Effector CD8-positive, alpha-beta T cell (primary cell): ENCODE measurements around the gene GRB7.
"Not testable (repeated sequence)": the region's sequence is repeated elsewhere in the genome, so short reads cannot be mapped to it uniquely, and the experiment has no call there.

Experiments used
- DNase-seq: peaks from one replicate; lab custom pipeline; 2025; lab: John Stamatoyannopoulos, UW
- total RNA-seq, 4 experiments: gene quantifications; one replicate each; lab custom pipeline; 2026; lab: John Stamatoyannopoulos, UW

The GRB7 gene
- 0 to 0.18 (median 0) reads per million in 4 experiments for total RNA-seq

DNA sequence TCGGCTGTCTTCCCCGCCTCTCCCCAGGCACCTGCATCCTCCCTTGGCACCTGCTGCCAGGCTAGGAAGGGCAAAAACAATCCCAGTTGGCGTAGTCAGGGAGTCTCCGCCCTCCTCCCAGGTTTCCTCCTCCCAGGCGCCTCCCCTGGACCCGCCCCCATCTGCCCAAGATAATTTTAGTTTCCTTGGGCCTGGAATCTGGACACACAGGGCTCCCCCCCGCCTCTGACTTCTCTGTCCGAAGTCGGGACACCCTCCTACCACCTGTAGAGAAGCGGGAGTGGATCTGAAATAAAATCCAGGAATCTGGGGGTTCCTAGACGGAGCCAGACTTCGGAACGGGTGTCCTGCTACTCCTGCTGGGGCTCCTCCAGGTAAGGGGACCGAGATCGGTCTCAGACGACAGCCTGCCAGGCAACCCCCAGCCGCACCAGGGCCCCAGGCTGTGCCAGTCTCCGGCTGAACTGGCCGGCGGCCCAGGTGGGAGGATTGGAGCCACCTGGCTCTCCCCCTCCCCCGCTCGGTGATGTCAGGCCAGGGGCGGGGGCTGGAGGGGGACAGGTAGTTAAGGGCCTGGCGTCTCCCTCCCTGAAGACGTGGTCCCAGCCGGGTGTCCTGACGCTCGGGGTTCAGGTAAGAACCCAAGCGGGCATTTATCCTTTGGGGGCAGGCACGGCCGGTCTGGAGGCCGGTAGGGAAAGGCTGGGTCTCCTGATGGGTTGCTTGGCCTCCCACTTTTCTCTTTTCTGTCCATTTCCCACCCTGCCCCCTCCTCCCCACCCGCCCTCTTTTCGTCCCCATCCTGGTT, at the start of gene GRB7:
GRB7 (plus strand) TSS at position 179 of the 808 bp plus-strand sequence. CDS start 4,364 bp downstream, outside the sequence.
- DNase-seq: no peak

DNA sequence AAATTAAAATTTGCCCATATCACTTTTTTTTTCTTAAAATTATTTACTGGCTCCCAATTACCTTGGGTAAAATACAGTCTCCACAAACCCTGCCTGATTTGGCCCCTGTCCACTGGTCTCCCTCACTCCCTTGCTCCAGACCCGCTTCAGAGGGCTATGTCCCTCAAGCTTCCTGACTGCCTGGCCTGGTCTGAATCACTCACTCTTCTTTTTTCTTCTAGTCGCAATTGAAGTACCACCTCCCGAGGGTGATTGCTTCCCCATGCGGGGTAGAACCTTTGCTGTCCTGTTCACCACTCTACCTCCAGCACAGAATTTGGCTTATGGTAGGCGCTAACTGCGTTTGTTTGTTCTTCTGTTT, 49.3 kb upstream of the GRB7 start:
- DNase-seq: no peak

DNA sequence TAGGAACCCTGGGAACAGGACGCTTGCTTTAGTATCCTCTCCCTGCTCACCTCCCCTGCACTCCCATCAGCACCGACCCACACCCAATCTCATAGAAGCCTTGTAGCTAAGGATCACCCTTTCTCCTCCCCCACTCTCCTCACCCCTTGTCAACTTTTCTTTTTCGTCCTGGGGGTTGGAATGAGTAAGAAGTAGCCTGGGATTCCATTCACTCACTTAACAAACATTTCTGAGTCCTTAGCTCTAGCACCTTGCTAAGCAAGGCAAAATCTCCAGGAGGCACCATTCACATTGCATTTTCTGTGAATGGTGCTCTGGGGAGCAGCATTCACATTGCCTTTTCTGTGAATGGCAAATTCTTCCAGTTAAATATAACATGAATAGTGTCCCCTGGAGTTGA, 48.8 kb upstream of the GRB7 start:
- no peak for DNase-seq

DNA sequence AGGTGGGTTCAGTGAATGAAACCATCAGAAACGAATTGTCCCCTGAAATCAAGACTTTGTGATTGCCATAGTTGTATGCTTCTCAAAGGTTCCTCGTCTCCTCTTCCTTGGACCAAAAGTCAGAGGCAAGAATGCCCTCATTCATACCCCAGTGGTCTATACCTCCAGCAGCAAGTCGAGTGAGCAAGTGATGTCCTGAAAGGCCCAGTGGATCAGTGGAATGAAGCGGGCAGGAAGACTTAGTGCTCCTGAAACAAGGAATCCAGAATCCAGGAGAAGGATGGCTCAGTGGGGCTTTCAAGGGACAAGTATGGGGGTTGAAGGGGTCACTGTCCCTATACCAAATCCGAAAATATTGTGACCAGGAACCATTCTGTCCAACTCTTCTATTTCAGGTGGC, 43.1 kb upstream of the GRB7 start:
- no peak for DNase-seq

DNA sequence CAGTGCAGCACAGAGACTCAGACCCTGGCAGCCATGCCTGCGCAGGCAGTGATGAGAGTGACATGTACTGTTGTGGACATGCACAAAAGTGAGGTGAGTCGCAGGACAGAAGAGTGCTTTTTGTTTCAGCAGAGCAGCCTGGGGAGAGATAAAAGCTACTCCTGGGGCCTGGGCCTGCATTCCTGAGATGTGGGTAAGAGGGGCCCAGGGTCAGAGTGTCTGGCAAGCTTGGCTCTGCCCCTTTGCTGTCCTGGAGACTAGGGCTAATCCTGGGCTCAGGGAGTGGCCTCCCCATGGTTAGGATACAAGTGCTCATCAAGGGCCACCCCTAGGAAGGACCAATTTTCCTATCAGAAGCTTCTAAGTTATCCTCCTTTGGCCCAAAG, 42.7 kb upstream of the GRB7 start:
- DNase-seq: no peak

DNA sequence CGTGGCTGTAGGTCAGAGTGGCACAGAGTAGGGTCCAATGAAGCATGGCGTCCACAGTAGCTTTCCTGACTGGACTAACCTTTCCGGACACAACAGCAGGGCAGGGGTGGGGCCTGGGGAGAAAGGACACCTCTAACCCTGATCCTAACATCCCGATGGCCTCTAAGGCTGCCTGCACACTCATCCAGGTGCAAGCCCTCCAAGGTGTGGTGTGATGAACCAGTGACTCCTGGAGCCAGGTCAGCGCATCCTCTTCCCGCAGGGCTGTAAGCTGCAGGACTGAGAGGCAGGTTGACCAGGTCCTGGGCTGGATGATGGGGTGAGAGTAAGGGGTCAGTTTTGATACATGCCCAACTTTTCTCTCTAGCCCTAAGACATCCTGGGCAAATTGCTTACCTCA, 41.0 kb upstream of the GRB7 start:
- no peak for DNase-seq

DNA sequence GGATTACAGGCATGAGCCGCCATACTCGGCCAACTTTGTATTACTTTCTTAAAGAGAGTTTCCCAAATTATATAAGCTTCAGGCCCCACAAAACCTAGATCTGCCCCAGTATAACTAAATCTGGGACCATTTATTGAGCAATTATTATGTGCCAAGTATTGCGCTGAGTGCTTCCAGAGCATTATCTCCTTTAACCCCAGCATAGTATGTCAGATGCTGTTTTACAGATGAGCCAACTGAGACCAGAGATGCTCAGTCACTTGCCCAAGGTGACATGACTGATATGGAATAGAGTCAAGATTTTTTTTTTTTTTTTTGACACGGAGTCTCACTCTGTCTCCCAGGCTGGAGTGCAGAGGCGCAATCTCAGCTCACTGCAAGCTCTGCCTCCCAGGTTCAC, 39.8 kb upstream of the GRB7 start:
- no peak for DNase-seq

DNA sequence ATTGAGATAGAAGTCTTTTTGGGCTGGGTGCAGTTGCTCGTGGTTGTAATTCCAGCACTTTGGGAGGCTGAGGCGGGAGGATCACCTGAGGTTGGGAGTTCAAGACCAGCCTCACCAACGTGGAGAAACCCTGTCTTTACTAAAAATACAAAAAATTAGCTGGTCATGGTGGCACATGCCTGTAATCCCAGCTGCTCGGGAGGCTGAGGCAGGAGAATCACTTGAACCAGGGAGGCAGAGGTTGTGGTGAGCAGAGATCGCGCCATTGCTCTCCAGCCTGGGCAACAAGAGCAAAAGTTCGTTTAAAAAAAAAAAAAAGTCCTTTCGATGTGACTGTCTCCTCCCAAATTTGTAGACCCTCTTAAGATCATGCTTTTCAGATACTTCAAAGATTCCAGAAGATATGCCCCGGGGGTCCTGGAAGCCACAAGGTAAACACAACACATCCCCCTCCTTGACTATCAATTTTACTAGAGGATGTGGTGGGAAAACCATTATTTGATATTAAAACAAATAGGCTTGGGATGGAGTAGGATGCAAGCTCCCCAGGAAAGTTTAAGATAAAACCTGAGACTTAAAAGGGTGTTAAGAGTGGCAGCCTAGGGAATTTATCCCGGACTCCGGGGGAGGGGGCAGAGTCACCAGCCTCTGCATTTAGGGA, 38.5 kb upstream of the GRB7 start:
- DNase-seq: not testable (repeated sequence)

DNA sequence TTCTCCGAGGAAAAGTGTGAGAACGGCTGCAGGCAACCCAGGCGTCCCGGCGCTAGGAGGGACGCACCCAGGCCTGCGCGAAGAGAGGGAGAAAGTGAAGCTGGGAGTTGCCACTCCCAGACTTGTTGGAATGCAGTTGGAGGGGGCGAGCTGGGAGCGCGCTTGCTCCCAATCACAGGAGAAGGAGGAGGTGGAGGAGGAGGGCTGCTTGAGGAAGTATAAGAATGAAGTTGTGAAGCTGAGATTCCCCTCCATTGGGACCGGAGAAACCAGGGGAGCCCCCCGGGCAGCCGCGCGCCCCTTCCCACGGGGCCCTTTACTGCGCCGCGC, 38.0 kb upstream of the GRB7 start, which contains the start of gene ERBB2:
ERBB2 (plus strand) TSS at position 247 of the 330 bp plus-strand sequence. CDS start 175 bp downstream, outside the sequence.
- no peak for DNase-seq

DNA sequence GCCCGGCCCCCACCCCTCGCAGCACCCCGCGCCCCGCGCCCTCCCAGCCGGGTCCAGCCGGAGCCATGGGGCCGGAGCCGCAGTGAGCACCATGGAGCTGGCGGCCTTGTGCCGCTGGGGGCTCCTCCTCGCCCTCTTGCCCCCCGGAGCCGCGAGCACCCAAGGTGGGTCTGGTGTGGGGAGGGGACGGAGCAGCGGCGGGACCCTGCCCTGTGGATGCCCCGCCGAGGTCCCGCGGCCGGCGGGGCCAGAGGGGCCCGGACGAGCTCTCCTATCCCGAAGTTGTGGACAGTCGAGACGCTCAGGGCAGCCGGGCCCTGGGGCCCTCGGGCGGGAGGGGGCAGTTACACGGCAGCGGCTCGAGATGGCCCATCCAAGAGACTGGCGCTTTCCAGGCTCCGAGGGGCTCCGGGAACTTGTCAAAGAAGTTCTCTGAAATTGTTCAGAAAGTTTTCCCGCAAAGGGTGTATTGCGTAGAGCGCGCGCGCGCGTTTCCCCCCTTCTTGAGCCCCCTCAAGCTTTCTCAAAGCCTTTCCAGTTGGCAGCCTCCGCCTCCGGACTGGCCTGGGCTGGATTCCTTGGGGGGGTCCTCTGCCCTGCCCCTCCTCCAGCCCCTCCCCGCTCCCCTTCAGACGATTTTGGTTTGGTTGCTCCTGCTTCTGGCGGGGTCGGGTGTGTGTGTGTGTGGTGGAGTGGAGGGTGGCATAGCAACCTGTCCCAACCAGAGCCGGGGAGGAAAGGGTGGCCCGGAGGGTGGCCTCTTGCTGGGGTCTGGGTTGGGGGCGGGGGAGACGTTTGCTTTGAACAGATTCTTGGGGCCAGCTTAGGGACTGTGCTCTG, 37.4 kb upstream of the GRB7 start:
- DNase-seq: no peak

DNA sequence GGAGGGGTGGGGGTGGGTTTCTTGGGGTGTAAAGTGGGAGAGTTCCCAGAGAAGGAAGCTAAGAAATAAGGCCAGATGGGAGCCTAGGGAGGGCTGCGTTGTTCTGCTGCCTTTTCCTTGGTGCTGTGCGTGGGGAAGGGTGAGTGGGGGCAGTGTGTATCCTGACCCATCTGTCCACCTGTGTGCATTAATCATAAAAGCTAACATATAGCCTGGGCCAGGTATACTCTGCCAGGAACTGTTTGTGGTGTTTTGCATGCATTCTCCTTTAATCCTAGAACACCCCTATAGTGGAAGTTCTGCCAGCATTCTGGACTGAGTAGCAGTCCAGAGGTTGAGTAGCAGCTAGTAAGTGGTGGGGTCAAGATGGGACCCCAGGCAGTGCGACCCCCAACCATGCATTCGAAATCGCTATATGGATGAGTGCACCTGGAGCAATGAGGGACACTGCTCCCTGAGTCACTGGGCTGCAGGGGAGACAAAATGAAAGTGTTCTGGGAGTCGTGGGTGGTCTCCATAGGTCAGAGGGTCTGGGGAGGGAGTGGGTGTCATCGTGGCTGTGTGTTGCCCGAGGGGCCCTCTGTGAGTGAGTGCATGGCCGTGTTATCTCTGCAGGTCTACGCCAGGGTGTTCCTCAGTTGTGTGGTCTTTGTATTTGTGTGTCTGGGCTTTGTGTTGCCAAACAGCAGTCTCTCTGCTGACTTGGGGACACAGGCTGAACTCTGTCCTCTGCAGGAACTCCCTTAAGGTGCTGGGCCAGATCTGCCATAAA, 36.5 kb upstream of the GRB7 start:
- DNase-seq: no peak

DNA sequence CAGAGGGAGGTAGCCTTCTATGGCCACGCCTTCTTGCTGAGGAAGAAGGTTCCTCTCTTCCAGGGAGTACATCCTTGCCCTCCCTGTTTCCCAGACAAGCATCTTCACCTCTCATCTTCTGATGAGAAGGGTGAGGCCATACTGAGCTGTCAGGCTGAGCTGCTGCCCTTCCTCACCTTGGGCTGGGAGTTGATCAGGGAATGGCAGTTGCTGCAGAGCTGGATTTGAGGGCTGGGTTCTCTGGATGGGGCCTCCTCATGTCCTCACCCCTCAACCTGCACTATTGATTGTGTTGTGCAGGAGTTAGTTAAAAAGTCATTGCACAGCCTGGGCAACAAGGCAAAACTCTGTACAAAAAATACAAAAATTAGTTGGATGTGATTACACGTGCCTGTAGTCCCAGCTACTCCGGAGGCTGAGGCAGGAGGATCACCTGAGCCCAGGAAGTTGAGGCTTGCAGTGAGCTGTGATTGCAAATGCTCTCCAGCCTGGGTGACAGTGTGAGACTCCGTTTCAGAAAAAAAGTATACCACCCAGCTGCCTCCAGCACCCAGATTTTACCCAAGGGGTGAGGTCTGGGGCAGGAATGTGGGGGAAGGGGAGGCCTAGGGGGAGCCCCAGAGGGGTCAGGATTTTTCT, 35.8 kb upstream of the GRB7 start:
- no peak for DNase-seq

DNA sequence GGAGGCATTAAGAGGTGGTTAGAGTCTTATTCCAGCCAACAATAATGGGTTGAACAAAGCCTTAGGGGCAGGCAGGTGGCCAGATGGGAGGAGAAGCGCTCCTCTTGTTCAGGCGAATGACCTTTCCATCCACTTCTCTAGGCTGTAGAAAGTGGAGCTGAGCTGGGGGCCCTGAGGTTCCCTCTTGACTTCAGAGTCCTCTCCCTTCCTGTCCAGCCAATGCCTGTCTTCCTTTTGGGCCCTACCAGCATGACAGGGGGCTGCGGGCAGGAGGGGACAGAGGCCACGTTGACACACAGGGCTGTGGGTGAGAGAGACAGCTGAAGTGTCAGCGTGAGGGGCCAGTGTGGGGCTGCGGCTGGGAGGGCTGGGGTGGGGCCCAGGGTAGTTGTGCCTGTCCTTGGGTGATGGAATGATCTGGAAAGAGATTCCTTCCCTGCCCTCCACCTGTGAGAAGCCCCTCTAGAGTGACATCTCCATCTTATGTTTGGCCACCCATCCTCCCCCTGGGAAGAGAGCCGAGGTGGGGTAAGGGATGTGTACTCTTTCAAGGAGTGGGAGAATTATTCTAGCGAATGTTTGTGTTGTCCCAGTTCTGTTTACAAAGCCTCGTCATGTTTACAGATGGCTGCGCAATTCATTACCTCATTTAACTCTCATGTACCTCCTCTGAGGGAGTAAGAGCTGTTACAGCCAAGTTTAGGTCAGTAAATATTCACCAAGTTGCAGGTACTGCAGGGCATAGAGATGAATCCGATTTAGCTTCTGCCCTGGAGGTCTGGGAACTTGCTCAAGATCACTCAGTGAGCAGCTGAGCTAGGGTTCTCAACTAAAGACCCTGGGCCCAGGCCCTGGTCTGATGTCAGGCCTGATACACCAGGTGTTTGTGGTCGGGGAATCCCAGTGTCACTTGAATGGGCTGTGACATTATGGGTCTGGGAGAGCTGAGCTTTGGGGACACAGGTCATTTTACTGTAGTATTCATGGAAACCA, 34.5 kb upstream of the GRB7 start:
- DNase-seq: no peak

DNA sequence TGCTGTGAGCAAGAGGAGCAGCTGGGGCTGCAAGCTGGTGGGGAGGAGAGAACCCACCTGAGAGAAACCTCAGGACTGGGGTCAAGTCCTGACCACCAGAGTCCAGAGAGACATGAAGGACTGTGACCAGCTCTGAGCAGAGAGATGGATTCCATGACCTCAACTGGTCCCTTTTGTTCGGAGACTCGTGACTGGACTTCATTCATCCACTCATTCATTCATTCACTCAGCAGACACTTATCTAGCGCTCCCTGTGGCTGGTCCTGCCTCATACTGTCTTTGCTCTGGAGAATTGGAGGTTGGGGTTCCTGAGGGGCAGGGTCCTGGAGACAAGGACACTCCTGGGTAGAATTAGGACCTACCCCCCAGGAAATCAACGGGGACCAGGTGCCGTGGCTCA, 33.8 kb upstream of the GRB7 start:
- DNase-seq: no peak

DNA sequence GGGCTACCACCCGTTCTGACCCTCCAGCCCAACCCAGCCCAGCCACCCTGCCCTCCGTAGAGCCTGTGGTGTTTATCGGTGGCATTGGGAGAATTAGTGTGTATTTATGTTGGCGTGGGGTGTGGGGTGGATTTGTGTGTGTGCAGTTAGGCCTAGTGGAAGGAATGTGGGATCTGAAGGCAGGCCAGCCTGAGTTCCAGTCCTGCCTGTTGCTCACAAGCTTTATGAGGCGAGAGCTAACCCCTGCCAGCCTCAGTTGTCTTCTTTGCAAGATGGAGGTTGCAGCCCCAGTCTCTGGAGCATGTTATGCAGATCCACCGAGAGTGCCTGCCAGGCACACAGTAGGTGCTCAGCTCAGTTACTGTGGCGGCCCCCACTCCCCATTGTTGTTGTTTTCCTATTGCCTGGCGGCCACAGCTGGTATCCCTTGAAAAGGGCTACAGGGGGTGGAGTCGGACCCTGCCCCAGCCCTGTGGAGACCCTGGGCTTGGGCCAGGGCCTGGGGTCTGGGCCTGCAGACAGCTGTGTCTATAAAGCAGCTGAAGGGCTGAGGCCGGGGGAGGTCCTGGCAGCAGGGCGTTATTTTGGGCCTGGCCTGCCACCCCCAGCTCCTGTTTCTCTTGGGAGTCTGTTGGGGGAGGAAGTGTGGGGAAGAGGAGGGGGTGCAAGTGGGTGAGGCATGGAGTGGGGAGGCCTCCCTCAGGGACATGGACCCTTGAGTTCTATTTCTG, 32.8 kb upstream of the GRB7 start:
- DNase-seq: no peak

DNA sequence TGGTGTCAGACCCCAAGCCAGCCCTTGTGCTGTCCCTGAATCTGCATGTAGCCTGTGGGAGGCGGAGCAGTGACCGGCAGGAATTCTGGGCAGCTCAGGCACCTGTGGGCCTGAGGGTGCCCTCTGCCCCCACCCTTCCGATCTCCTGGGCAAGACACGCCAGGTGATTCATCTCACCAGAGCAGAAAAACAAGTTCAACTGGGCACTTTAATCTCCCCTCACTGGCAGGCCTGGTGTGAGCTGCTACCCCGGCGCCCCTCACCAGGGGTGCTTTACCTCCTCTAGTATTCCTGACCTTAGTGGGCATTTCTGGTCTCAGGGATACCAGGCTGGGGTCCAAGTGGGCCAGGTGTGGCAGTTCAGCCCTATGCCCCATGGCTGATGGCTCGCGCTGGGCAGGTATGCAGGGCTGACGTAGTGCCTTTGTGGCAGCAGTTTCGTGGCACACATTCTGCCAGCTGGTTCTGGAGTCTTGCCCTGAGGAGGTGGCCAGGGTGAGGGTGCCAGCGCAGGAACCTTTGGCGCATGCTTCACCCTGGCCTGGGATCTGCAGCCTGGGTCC, 31.9 kb upstream of the GRB7 start:
- no peak for DNase-seq

DNA sequence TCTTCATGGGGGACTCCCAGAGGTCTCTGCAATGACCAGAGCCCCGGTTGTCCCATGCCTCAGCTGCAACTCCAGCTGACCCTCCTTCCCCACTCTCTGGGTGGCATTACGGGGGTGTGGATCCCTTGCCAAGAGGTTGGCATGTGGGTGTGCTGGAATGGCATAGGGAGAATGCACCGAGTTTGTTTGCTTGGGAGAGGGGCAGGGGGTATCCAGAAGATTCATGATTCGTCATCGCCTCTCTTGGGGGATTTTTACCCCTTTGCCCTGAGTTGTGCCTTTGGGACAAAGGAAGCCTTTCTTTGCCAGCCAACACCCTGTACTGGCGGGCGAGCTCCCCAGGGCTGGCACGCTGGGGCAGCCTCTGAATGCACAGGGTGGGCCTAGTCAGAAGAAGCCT, 31.4 kb upstream of the GRB7 start:
- DNase-seq: no peak

DNA sequence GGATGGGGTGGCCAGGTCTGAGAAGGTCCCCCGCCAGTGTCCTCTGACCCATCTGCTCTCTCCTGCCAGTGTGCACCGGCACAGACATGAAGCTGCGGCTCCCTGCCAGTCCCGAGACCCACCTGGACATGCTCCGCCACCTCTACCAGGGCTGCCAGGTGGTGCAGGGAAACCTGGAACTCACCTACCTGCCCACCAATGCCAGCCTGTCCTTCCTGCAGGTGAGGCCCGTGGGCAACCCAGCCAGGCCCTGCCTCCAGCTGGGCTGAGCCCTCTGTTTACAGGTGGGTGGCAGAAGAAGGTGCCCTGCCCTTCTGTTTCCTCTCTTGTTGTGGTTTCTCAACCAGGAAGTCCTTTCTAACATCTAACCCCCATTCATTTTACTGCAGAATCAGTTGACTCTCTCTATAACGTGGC, 30.8 kb upstream of the GRB7 start:
- no peak for DNase-seq
